GM12864 (cell line): ENCODE data around the gene ATP13A1.

Source experiments
- DNase-seq: peaks from one replicate; pipeline ENCODE4 v3.0.0-alpha.2; 2011; ENCODE audit warnings: low read depth
- H3K4me3 ChIP-seq: 2 replicates; pipeline ENCODE4 v1.5.1; 2011; ENCODE audit warnings: mild to moderate bottlenecking, low read depth, low read length, control low read depth
- CTCF ChIP-seq: IDR thresholded peaks from 2 replicates; pipeline ENCODE4 v1.5.1; 2011; ENCODE audit warnings: low read depth, mild to moderate bottlenecking, moderate library complexity, low read length, control low read depth, inconsistent platforms; ENCODE audit errors: missing control alignments

Gene ATP13A1

GRCh38 chr19:19649580-19649995, 13.9 kb downstream of the ATP13A1 start:
- DNase-seq, result no peak

GRCh38 chr19:19649155-19649554, 14.3 kb downstream of the ATP13A1 start:
- no peak for TF ChIP-seq CTCF
- DNase-seq, result no peak
- no peak overlapping the region for H3K4me3 ChIP-seq

More at GRCh38 chr19:19649580-19649995, 13.9 kb downstream of the ATP13A1 start:
- no peak for TF ChIP-seq CTCF
- no peak overlapping the region for H3K4me3 ChIP-seq

GRCh38 chr19:19647037-19647835, 16.2 kb downstream of the ATP13A1 start:
- no peak for TF ChIP-seq CTCF
- no peak overlapping the region for H3K4me3 ChIP-seq

GRCh38 chr19:19645233-19645870, 18.1 kb downstream of the ATP13A1 start:
- no peak for TF ChIP-seq CTCF

More at GRCh38 chr19:19647037-19647835, 16.2 kb downstream of the ATP13A1 start:
- no peak for DNase-seq

GRCh38 chr19:19644054-19644388, 19.5 kb downstream of the ATP13A1 start:
- TF ChIP-seq CTCF, result no peak
- peak overlapping the region; percentile 97 for H3K4me3 ChIP-seq
- DNase-seq, result no peak

More at GRCh38 chr19:19645233-19645870, 18.1 kb downstream of the ATP13A1 start:
- no peak for DNase-seq
- no peak overlapping the region for H3K4me3 ChIP-seq

- peak; percentile 81 for TF ChIP-seq CTCF
- DNase-seq, result no peak
- peak within 1 kb of the TSS; percentile 97 for H3K4me3 ChIP-seq
Measured at GRCh38 chr19:19643158-19644053, 20.1 kb downstream of the ATP13A1 start, which contains the start of gene GMIP. TSS of gene GMIP (minus strand) at chr19:19643657. CDS start at chr19:19643529, 128 bp downstream.
